HEK293 (cell line): Measurements from ENCODE around the gene RNF4.

Source experiments
- CTCF ChIP-seq: fragments of 450-650 bp; formaldehyde crosslinking; IDR thresholded peaks from 2 replicates; pipeline ENCODE4 v1.5.1; 2016; ENCODE audit warnings: missing biosample characterization, missing genetic modification characterization
- HIC1 ChIP-seq: fragments of 450-650 bp; formaldehyde crosslinking; IDR thresholded peaks from 2 replicates; pipeline ENCODE4 v1.5.1; 2016; ENCODE audit warnings: missing biosample characterization, missing genetic modification characterization
- PBX3 ChIP-seq: sonication (generic); formaldehyde crosslinking; IDR thresholded peaks from 2 replicates; pipeline ENCODE4 v1.8.1; 2022; ENCODE audit warnings: mild to moderate bottlenecking, moderate library complexity, missing genetic modification reagents
- REST ChIP-seq: fragments of 450-650 bp; formaldehyde crosslinking; IDR thresholded peaks from 2 replicates; pipeline ENCODE4 v1.5.1; 2016; ENCODE audit warnings: missing biosample characterization, missing genetic modification characterization
- TCF7L2 ChIP-seq: IDR thresholded peaks from 2 replicates; pipeline ENCODE4 v1.6.1; 2011; ENCODE audit warnings: low read depth, mild to moderate bottlenecking, inconsistent platforms, low read length, moderate library complexity, borderline replicate concordance
- YY1 ChIP-seq: fragments of 450-650 bp; formaldehyde crosslinking; IDR thresholded peaks from 2 replicates; pipeline ENCODE4 v1.5.1; 2018; ENCODE audit warnings: missing biosample characterization, missing genetic modification characterization
- ZNF26 ChIP-seq: fragments of 450-650 bp; formaldehyde crosslinking; IDR thresholded peaks from 2 replicates; pipeline ENCODE4 v1.5.1; 2016; ENCODE audit warnings: missing biosample characterization, missing genetic modification characterization
- ZNF704 ChIP-seq: fragments of 450-650 bp; formaldehyde crosslinking; IDR thresholded peaks from 2 replicates; pipeline ENCODE4 v1.5.1; 2016; ENCODE audit warnings: missing biosample characterization, missing genetic modification characterization

- TF ChIP-seq CTCF (tag by site-specific recombination): no peak
- no peak for TF ChIP-seq PBX3 (CRISPR knock-in tag)
- TF ChIP-seq ZNF704 (tag by site-specific recombination): no peak
- TF ChIP-seq TCF7L2: no peak
- no peak for TF ChIP-seq YY1 (tag by site-specific recombination)
- no peak for TF ChIP-seq REST
- no peak for TF ChIP-seq ZNF26 (tag by site-specific recombination)
- TF ChIP-seq HIC1 (tag by site-specific recombination): no peak
Measured at GRCh38 chr4:2448589-2448988, 20.3 kb upstream of the RNF4 start.
